DOHH2 (cell line): ENCODE data around the gene MINAR2.
A peak's percentile ranks its signal among the peaks of the same experiment; 100 is the strongest.

Experiments
- H3F3A ChIP-seq: fragments of 200-600 bp; sonication (generic), shearing (Covaris generic); 2 replicates; pipeline ENCODE4 v1.6.0; 2016; ENCODE audit warnings: antibody characterized with exemption, mild to moderate bottlenecking; ENCODE audit not compliant: control insufficient read depth, insufficient read depth
- H3K27ac ChIP-seq: fragments of 200-600 bp; sonication (generic); 2 replicates; pipeline ENCODE4 v1.5.1; 2014; ENCODE audit warnings: low read depth, mild to moderate bottlenecking, low read length, moderate library complexity
- H3K27me3 ChIP-seq: fragments of 200-600 bp; sonication (generic); 2 replicates; pipeline ENCODE4 v1.6.1; 2014; ENCODE audit warnings: mild to moderate bottlenecking, low read length, mixed read lengths; ENCODE audit not compliant: control insufficient read depth
- H3K36me3 ChIP-seq: fragments of 200-600 bp; sonication (generic); 2 replicates; pipeline ENCODE4 v1.6.1; 2014; ENCODE audit warnings: mild to moderate bottlenecking, low read length, moderate library complexity, mixed read lengths; ENCODE audit not compliant: control insufficient read depth
- H3K4me1 ChIP-seq: fragments of 200-600 bp; sonication (generic); 2 replicates; pipeline ENCODE4 v1.6.1; 2014; ENCODE audit warnings: mild to moderate bottlenecking, low read length, mixed read lengths; ENCODE audit not compliant: control insufficient read depth
- H3K4me2 ChIP-seq: fragments of 200-600 bp; sonication (generic); 2 replicates; pipeline ENCODE4 v1.6.0; 2014; ENCODE audit warnings: mild to moderate bottlenecking, low read length, moderate library complexity
- H3K4me3 ChIP-seq: fragments of 200-600 bp; sonication (generic); 2 replicates; pipeline ENCODE4 v1.5.1; 2014; ENCODE audit warnings: mild to moderate bottlenecking, low read length, mixed read lengths
- H3K79me2 ChIP-seq: fragments of 200-600 bp; sonication (generic); 2 replicates; pipeline ENCODE4 v1.6.1; 2014; ENCODE audit warnings: mild to moderate bottlenecking, low read length, mixed read lengths; ENCODE audit not compliant: control insufficient read depth
- H3K9me2 ChIP-seq: fragments of 200-600 bp; sonication (generic); replicated peaks from 2 replicates; pipeline ENCODE4 v1.6.1; 2014; ENCODE audit warnings: mild to moderate bottlenecking, low read length, mixed read lengths; ENCODE audit not compliant: control insufficient read depth
- H3K9me3 ChIP-seq: fragments of 200-600 bp; sonication (generic); 2 replicates; pipeline ENCODE4 v1.6.1; 2014; ENCODE audit warnings: antibody characterized with exemption, low read length, mixed read lengths; ENCODE audit not compliant: control insufficient read depth, insufficient read depth
- H4K20me1 ChIP-seq: fragments of 200-600 bp; sonication (generic); 2 replicates; pipeline ENCODE4 v1.6.0; 2014; ENCODE audit warnings: low read depth, mild to moderate bottlenecking, antibody characterized with exemption, low read length, moderate library complexity; ENCODE audit not compliant: control insufficient read depth, insufficient read depth
- CTCF ChIP-seq: fragments of 200-600 bp; sonication (generic); IDR thresholded peaks from one replicate; pipeline ENCODE4 v1.5.1; 2014; ENCODE audit warnings: antibody characterized with exemption, mild to moderate bottlenecking, low read depth, low read length; ENCODE audit not compliant: poor library complexity, severe bottlenecking
- EZH2phosphoT487 ChIP-seq: fragments of 200-600 bp; sonication (generic); IDR thresholded peaks from 2 replicates; pipeline ENCODE4 v1.6.1; 2017; ENCODE audit warnings: borderline replicate concordance, mild to moderate bottlenecking, antibody characterized with exemption, low read length, moderate library complexity, mixed read lengths

MINAR2 gene

GRCh38 chr5:129767927-129768380 is 20.1 kb downstream of the MINAR2 start:
- H3K9me3 ChIP-seq: no peaks in the 10 kb centered on the region
- H3K27me3 ChIP-seq: no peaks in the 10 kb centered on the region
- H3K27ac ChIP-seq: no peak overlapping the region
- no peak overlapping the region for H3K4me2 ChIP-seq
- no peaks in the 10 kb centered on the region for H3K4me1 ChIP-seq
- H4K20me1 ChIP-seq: no peaks in the 10 kb centered on the region
- H3K4me3 ChIP-seq: no peak overlapping the region
- H3K36me3 ChIP-seq: no peaks in the 10 kb centered on the region
- no peaks in the 10 kb centered on the region for H3K9me2 ChIP-seq
- no peaks in the 10 kb centered on the region for H3K79me2 ChIP-seq
- H3F3A ChIP-seq: no peaks in the 10 kb centered on the region
- peak; percentile 98 for TF ChIP-seq CTCF
- TF ChIP-seq EZH2phosphoT487: no peak

GRCh38 chr5:129768735-129769134 is 20.8 kb downstream of the MINAR2 start:
- Histone ChIP-seq H3K79me2 (no peaks in the 10 kb centered on the region), H3K4me1 (no peaks in the 10 kb centered on the region), H3K36me3 (no peaks in the 10 kb centered on the region), H3K27ac (no peak overlapping the region), H3K4me3 (no peak overlapping the region), H3K9me2 (no peaks in the 10 kb centered on the region), H4K20me1 (no peaks in the 10 kb centered on the region), H3K9me3 (no peaks in the 10 kb centered on the region), H3K27me3 (no peaks in the 10 kb centered on the region), H3F3A (no peaks in the 10 kb centered on the region), H3K4me2 (no peak overlapping the region)
- no peak for TF ChIP-seq CTCF
- no peak for TF ChIP-seq EZH2phosphoT487

GRCh38 chr5:129770024-129770820 is 22.3 kb downstream of the MINAR2 start:
- no peaks in the 10 kb centered on the region for H3K27me3 ChIP-seq
- no peaks in the 10 kb centered on the region for H3F3A ChIP-seq
- no peaks in the 10 kb centered on the region for H3K79me2 ChIP-seq
- no peak overlapping the region for H3K27ac ChIP-seq
- TF ChIP-seq EZH2phosphoT487: no peak
- TF ChIP-seq CTCF: no peak
- H4K20me1 ChIP-seq: no peaks in the 10 kb centered on the region
- no peaks in the 10 kb centered on the region for H3K4me1 ChIP-seq
- H3K9me3 ChIP-seq: no peaks in the 10 kb centered on the region
- H3K4me3 ChIP-seq: no peak overlapping the region
- H3K36me3 ChIP-seq: no peaks in the 10 kb centered on the region
- no peaks in the 10 kb centered on the region for H3K9me2 ChIP-seq
- no peak overlapping the region for H3K4me2 ChIP-seq
